Thyroid gland (tissue), 4 donors: ENCODE results near the gene TRIM72.

Experiments
- POLR2A ChIP-seq, 2 donors: fragments of 450-650 bp; IDR thresholded peaks; one replicate each; pipeline ENCODE4 v1.6.1; 2017; ENCODE audit warnings: antibody characterized with exemption in 2 of 2, mild to moderate bottlenecking in 2 of 2, moderate library complexity in 1 of 2
- TF ChIP-seq, protein P1 (sequence below), 6 experiments: fragments of 200-600 bp in 3 of 6; fragments of 450-650 bp in 3 of 6; sonication (generic) in 3 of 6; IDR thresholded peaks; one replicate each; pipeline ENCODE4 v1.5.1; 2016 to 2019; ENCODE audit warnings: antibody characterized with exemption in 6 of 6, mild to moderate bottlenecking in 2 of 6, inconsistent platforms in 1 of 6, moderate library complexity in 1 of 6

DNA sequence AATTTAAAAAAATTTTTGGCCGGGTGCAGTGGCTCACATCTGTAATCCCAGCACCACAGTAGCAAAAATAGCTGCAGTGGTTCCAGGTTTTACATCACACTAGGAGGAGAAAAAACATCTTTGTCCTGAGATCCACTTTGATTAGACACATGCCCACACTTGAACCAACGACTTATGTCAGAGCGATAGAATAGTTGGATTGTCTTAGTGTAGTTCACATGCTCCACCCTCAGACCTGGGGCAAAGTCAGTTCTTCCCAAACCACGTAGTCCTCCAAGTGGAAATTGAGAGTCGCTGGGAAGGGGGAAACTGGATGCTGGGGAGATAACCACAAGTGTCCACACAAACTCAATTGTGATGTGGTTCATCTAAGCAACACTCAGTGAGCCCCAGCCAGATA is 34.4 kb downstream of the TRIM72 start:
- TF ChIP-seq, protein P1, sequence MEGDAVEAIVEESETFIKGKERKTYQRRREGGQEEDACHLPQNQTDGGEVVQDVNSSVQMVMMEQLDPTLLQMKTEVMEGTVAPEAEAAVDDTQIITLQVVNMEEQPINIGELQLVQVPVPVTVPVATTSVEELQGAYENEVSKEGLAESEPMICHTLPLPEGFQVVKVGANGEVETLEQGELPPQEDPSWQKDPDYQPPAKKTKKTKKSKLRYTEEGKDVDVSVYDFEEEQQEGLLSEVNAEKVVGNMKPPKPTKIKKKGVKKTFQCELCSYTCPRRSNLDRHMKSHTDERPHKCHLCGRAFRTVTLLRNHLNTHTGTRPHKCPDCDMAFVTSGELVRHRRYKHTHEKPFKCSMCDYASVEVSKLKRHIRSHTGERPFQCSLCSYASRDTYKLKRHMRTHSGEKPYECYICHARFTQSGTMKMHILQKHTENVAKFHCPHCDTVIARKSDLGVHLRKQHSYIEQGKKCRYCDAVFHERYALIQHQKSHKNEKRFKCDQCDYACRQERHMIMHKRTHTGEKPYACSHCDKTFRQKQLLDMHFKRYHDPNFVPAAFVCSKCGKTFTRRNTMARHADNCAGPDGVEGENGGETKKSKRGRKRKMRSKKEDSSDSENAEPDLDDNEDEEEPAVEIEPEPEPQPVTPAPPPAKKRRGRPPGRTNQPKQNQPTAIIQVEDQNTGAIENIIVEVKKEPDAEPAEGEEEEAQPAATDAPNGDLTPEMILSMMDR (IDR thresholded peaks at IDR 0.05), result no peak
- no peak for TF ChIP-seq POLR2A (IDR thresholded peaks at IDR 0.05)
